ENCODE results near the gene ZEB1.

ZEB1 gene

DNA sequence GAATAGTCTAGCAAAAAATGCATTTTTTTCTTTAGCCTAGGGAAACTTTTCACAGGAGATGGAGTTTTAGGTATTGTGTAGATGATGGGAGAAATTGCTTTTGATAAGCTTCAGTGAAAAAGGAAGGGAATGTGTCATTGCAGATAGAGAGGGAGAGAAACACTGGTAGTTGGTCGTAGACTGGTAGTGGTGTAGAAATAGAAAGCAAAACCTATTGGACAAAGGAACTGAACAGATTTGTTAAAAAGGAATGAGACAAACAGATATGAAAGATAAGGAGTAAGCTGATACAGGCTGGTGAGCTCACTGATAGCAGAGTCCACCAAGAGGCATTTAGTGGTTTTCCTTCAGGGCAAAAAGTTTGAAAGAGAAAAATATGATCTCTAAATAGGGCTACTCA lies 94.3 kb downstream of the ZEB1 start:
- Histone ChIP-seq H3K36me3 (replicated peaks; ENCODE audit: insufficient read depth, low read length) (no peaks in the 10 kb centered on the region), H3K4me2 (ENCODE audit: low read depth, low read length) (no peak overlapping the region), H3K9ac (ENCODE audit: low read length) (no peak overlapping the region), H3K4me1 (ENCODE audit: low read length) (no peaks in the 10 kb centered on the region), H3K9me3 (replicated peaks; ENCODE audit: insufficient read depth, low read length) (no peaks in the 10 kb centered on the region), H3K79me2 (ENCODE audit: low read length) (0 out of 2 replicates have a peak, but pooled peaks cover 3% of the 10 kb centered on the region), H4K20me1 (ENCODE audit: insufficient read depth, low read length) (no peaks in the 10 kb centered on the region), H3K27me3 (replicated peaks; ENCODE audit: insufficient read depth, low read length) (no peaks in the 10 kb centered on the region), H3K27ac (ENCODE audit: low read length) (no peak overlapping the region), H2AFZ (ENCODE audit: low read length) (no peak overlapping the region), H3F3A (ENCODE audit: insufficient read depth, low read length) (no peaks in the 10 kb centered on the region), H3K9me2 (replicated peaks; ENCODE audit: insufficient read depth, low read length) (no peaks in the 10 kb centered on the region), H3K4me3 (ENCODE audit: low read length) (no peak overlapping the region)
- DNase-seq = no peak
- TF ChIP-seq, protein P1, sequence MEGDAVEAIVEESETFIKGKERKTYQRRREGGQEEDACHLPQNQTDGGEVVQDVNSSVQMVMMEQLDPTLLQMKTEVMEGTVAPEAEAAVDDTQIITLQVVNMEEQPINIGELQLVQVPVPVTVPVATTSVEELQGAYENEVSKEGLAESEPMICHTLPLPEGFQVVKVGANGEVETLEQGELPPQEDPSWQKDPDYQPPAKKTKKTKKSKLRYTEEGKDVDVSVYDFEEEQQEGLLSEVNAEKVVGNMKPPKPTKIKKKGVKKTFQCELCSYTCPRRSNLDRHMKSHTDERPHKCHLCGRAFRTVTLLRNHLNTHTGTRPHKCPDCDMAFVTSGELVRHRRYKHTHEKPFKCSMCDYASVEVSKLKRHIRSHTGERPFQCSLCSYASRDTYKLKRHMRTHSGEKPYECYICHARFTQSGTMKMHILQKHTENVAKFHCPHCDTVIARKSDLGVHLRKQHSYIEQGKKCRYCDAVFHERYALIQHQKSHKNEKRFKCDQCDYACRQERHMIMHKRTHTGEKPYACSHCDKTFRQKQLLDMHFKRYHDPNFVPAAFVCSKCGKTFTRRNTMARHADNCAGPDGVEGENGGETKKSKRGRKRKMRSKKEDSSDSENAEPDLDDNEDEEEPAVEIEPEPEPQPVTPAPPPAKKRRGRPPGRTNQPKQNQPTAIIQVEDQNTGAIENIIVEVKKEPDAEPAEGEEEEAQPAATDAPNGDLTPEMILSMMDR (IDR thresholded peaks at IDR 0.05; ENCODE audit: low read length) = no peak
- TF ChIP-seq EZH2 (optimal IDR thresholded peaks at IDR 0.05; ENCODE audit: low read depth, low read length) (no peak), EZH2phosphoT487 (IDR thresholded peaks at IDR 0.05; ENCODE audit: low read length) (no peak)

DNA sequence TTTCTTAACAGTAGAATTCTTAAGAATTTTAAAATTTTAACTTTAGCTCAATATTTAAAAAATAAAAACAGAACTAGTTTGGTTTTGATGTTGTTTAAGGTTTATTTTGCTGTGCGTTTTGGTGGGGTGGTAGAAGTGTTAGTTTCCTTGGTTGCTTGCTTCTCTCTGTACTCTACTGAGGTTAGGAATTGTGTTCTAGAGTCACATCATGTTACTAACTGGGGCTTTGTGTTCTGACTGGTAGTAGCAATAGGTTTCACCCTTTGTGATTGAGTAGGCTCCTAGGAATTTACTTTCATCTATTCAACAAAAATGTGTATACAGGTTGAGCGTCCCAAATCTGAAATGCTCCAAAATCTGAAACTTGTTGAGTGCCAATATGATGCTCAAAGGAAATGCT lies 99.5 kb downstream of the ZEB1 start:
- Histone ChIP-seq H3K79me2 (ENCODE audit: low read length) (no peaks in the 10 kb centered on the region), H3K27ac (ENCODE audit: low read length) (no peak overlapping the region), H3K27me3 (replicated peaks; ENCODE audit: insufficient read depth, low read length) (no peaks in the 10 kb centered on the region), H3K9me3 (replicated peaks; ENCODE audit: insufficient read depth, low read length) (no peaks in the 10 kb centered on the region), H3K4me3 (ENCODE audit: low read length) (no peak overlapping the region), H3K36me3 (replicated peaks; ENCODE audit: insufficient read depth, low read length) (no peaks in the 10 kb centered on the region), H3K9me2 (replicated peaks; ENCODE audit: insufficient read depth, low read length) (no peaks in the 10 kb centered on the region), H3K9ac (ENCODE audit: low read length) (no peak overlapping the region), H3K4me1 (ENCODE audit: low read length) (no peaks in the 10 kb centered on the region), H4K20me1 (ENCODE audit: insufficient read depth, low read length) (no peaks in the 10 kb centered on the region), H3F3A (ENCODE audit: insufficient read depth, low read length) (no peaks in the 10 kb centered on the region), H2AFZ (ENCODE audit: low read length) (no peak overlapping the region), H3K4me2 (ENCODE audit: low read depth, low read length) (no peak overlapping the region)
- no peak for TF ChIP-seq EZH2phosphoT487 (IDR thresholded peaks at IDR 0.05; ENCODE audit: low read length)
- TF ChIP-seq, protein P1 (IDR thresholded peaks at IDR 0.05; ENCODE audit: low read length) = no peak
- no peak for TF ChIP-seq EZH2 (optimal IDR thresholded peaks at IDR 0.05; ENCODE audit: low read depth, low read length)
- no peak for DNase-seq

DNA sequence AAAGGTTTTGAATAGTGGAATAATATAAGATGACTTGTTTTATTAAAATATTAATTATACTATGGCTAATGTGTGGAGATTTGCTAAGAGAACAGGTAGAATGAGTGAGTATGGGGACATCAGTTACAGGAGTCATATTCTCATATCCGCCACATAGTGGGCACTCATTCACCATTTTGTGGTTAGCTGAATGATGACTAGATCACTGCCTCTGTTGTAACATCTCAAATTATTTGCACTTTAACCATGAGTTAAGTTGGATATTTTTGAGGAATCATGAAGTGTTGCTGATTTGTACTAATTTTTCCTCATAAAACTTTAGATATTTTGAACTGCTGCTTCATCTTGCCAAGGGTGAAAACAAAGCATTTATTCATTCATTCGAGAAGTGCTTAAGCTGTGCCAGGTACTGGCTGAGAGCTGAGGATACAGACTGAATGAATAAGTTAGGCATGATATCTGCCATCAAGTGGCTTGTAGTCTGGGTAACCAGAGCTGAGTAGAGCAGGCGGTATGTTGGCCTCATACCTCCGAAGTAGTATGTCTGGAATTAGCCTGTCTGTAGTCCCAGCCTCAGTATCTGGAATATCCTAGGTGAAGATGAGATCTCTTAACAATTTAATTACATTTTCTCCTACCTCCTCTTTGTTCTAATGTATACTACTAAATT lies 100.5 kb downstream of the ZEB1 start:
- no peaks in the 10 kb centered on the region for H3K79me2 ChIP-seq (ENCODE audit: low read length)
- no peaks in the 10 kb centered on the region for H3K9me2 ChIP-seq (replicated peaks; ENCODE audit: insufficient read depth, low read length)
- H3K9me3 ChIP-seq (replicated peaks; ENCODE audit: insufficient read depth, low read length) = no peaks in the 10 kb centered on the region
- DNase-seq = no peak
- H3K36me3 ChIP-seq (replicated peaks; ENCODE audit: insufficient read depth, low read length) = no peaks in the 10 kb centered on the region
- no peak overlapping the region for H3K4me3 ChIP-seq (ENCODE audit: low read length)
- no peaks in the 10 kb centered on the region for H3K4me1 ChIP-seq (ENCODE audit: low read length)
- H3K27ac ChIP-seq (ENCODE audit: low read length) = no peak overlapping the region
- no peak overlapping the region for H2AFZ ChIP-seq (ENCODE audit: low read length)
- H4K20me1 ChIP-seq (ENCODE audit: insufficient read depth, low read length) = no peaks in the 10 kb centered on the region
- H3F3A ChIP-seq (ENCODE audit: insufficient read depth, low read length) = no peaks in the 10 kb centered on the region
- H3K4me2 ChIP-seq (ENCODE audit: low read depth, low read length) = no peak overlapping the region
- no peaks in the 10 kb centered on the region for H3K27me3 ChIP-seq (replicated peaks; ENCODE audit: insufficient read depth, low read length)
- TF ChIP-seq, protein P1 (IDR thresholded peaks at IDR 0.05; ENCODE audit: low read length) = no peak
- TF ChIP-seq EZH2 (optimal IDR thresholded peaks at IDR 0.05; ENCODE audit: low read depth, low read length) = no peak
- no peak for TF ChIP-seq EZH2phosphoT487 (IDR thresholded peaks at IDR 0.05; ENCODE audit: low read length)
- no peak overlapping the region for H3K9ac ChIP-seq (ENCODE audit: low read length)
